ENCODE results near the gene AMZ2.

GRCh38 chr17:68205251-68205807, 42.5 kb upstream of the AMZ2 start:
- TF ChIP-seq POLR2A (IDR thresholded peaks at IDR 0.05) (peak; percentile 70 to 80), CTCF (IDR thresholded peaks at IDR 0.05) (peak; percentile 72 to 98 (median 92))

Data from uterus (tissue), 2 donors.